Trophoblast cell (in vitro differentiated cells and primary cell): ENCODE data around the gene APOC3.

Source experiments
- DNase-seq, 2 donors: peaks; one replicate each; pipeline ENCODE4 v3.0.0-alpha.2; 2016
- H2AFZ ChIP-seq: 2 replicates; pipeline ENCODE4 v1.6.1; 2013; ENCODE audit warnings: low read length, moderate library complexity, mild to moderate bottlenecking; ENCODE audit not compliant: insufficient read depth, poor library complexity
- H2AK5ac ChIP-seq: 2 replicates; pipeline ENCODE4 v1.6.1; 2013; ENCODE audit warnings: mild to moderate bottlenecking, low read length
- H2BK120ac ChIP-seq: 2 replicates; pipeline ENCODE4 v1.6.1; 2013; ENCODE audit warnings: low read length, mild to moderate bottlenecking, moderate library complexity; ENCODE audit not compliant: insufficient read depth, poor library complexity
- H2BK12ac ChIP-seq: 2 replicates; pipeline ENCODE4 v1.6.1; 2013; ENCODE audit warnings: mild to moderate bottlenecking, low read length, moderate library complexity
- H2BK5ac ChIP-seq: 2 replicates; pipeline ENCODE4 v1.6.1; 2013; ENCODE audit warnings: low read length, low read depth, moderate library complexity, mild to moderate bottlenecking; ENCODE audit not compliant: poor library complexity
- H3K14ac ChIP-seq: 2 replicates; pipeline ENCODE4 v1.6.1; 2013; ENCODE audit warnings: mild to moderate bottlenecking, low read length
- H3K18ac ChIP-seq: 2 replicates; pipeline ENCODE4 v1.6.1; 2013; ENCODE audit warnings: mild to moderate bottlenecking, low read length
- H3K23ac ChIP-seq: 2 replicates; pipeline ENCODE4 v1.6.1; 2013; ENCODE audit warnings: low read length
- H3K27ac ChIP-seq: 2 replicates; pipeline ENCODE4 v1.5.1; 2013; ENCODE audit warnings: low read depth, mild to moderate bottlenecking, inconsistent platforms, low read length, moderate library complexity
- H3K27me3 ChIP-seq: 2 replicates; pipeline ENCODE4 v1.6.1; 2013; ENCODE audit warnings: inconsistent platforms, mild to moderate bottlenecking, low read length, moderate library complexity; ENCODE audit not compliant: insufficient read depth
- H3K36me3 ChIP-seq, 2 experiments: 1 replicate in 1 of 2; 2 replicates in 1 of 2; pipeline ENCODE4 v1.6.1; 2013; ENCODE audit warnings: low read length in 2 of 2, mild to moderate bottlenecking in 2 of 2, moderate library complexity in 1 of 2; ENCODE audit not compliant: insufficient read depth in 2 of 2, control insufficient read depth in 1 of 2
- H3K4ac ChIP-seq: 2 replicates; pipeline ENCODE4 v1.6.1; 2013; ENCODE audit warnings: low read depth, mild to moderate bottlenecking, low read length, moderate library complexity
- H3K4me1 ChIP-seq, 2 experiments: 1 replicate in 1 of 2; 2 replicates in 1 of 2; pipeline ENCODE4 v1.6.1; 2013; ENCODE audit warnings: low read length in 2 of 2, mild to moderate bottlenecking in 2 of 2, moderate library complexity in 1 of 2; ENCODE audit not compliant: insufficient read depth in 2 of 2, control insufficient read depth in 1 of 2
- H3K4me2 ChIP-seq: 2 replicates; pipeline ENCODE4 v1.6.1; 2013; ENCODE audit warnings: inconsistent platforms, mild to moderate bottlenecking, low read length, moderate library complexity
- H3K4me3 ChIP-seq: 2 replicates; pipeline ENCODE4 v1.5.1; 2013; ENCODE audit warnings: mild to moderate bottlenecking, low read depth, low read length, inconsistent platforms
- H3K79me1 ChIP-seq: one replicate; pipeline ENCODE4 v1.6.1; 2013; ENCODE audit warnings: low read length
- H3K79me2 ChIP-seq: 2 replicates; pipeline ENCODE4 v1.6.1; 2013; ENCODE audit warnings: low read length, mild to moderate bottlenecking; ENCODE audit not compliant: control insufficient read depth, insufficient read depth, poor library complexity
- H3K9ac ChIP-seq: 2 replicates; pipeline ENCODE4 v1.6.1; 2013; ENCODE audit warnings: mild to moderate bottlenecking, low read length
- H3K9me3 ChIP-seq: 2 replicates; pipeline ENCODE4 v1.6.1; 2013; ENCODE audit warnings: low read depth, mild to moderate bottlenecking, control low read depth, inconsistent platforms, low read length; ENCODE audit not compliant: insufficient read depth
- H4K12ac ChIP-seq: 2 replicates; pipeline ENCODE4 v1.6.1; 2013; ENCODE audit warnings: low read depth, mild to moderate bottlenecking, low read length, moderate library complexity
- H4K8ac ChIP-seq: 2 replicates; pipeline ENCODE4 v1.6.1; 2013; ENCODE audit warnings: low read depth, mild to moderate bottlenecking, low read length, moderate library complexity
- H4K91ac ChIP-seq: one replicate; pipeline ENCODE4 v1.6.1; 2013; ENCODE audit warnings: low read depth, mild to moderate bottlenecking, low read length, moderate library complexity
- WGBS: extraction: QIAGEN DNeasy Blood & Tissue Kit; methylation state at CpG from one replicate; pipeline ENCODE4 v1.1.7; 2013; ENCODE audit warnings: missing lambda C conversion rate; ENCODE audit not compliant: insufficient read length, insufficient coverage; ENCODE audit errors: extremely low coverage; 5-methylcytosine and 5-hydroxymethylcytosine counted together

Gene APOC3

GRCh38 chr11:116790167-116791001 lies 39.3 kb upstream of the APOC3 start:
- Histone ChIP-seq H3K4me2 (no peak overlapping the region), H2AK5ac (no peak overlapping the region), H3K9me3 (no peaks in the 10 kb centered on the region), H3K36me3 (peaks cover 5 to 9% of the 10 kb centered on the region in 2 experiments), H3K9ac (no peak overlapping the region), H2AFZ (no peak overlapping the region), H4K8ac (no peak overlapping the region), H2BK120ac (no peak overlapping the region), H3K4ac (no peak overlapping the region), H4K91ac (no peak overlapping the region), H4K12ac (no peak overlapping the region), H3K23ac (no peak overlapping the region), H3K18ac (no peak overlapping the region), H3K27ac (no peak overlapping the region), H3K14ac (no peak overlapping the region), H3K4me3 (no peak overlapping the region), H3K4me1 (peaks cover 18 to 27% of the 10 kb centered on the region in 2 experiments), H2BK5ac (no peak overlapping the region), H3K79me1 (peaks cover 7% of the 10 kb centered on the region), H2BK12ac (no peak overlapping the region), H3K79me2 (peaks cover 9% of the 10 kb centered on the region), H3K27me3 (no peaks in the 10 kb centered on the region)
- DNase-seq: no peak
- no CpG with 5 or more reads among the region's 53 CpGs for WGBS

DNA sequence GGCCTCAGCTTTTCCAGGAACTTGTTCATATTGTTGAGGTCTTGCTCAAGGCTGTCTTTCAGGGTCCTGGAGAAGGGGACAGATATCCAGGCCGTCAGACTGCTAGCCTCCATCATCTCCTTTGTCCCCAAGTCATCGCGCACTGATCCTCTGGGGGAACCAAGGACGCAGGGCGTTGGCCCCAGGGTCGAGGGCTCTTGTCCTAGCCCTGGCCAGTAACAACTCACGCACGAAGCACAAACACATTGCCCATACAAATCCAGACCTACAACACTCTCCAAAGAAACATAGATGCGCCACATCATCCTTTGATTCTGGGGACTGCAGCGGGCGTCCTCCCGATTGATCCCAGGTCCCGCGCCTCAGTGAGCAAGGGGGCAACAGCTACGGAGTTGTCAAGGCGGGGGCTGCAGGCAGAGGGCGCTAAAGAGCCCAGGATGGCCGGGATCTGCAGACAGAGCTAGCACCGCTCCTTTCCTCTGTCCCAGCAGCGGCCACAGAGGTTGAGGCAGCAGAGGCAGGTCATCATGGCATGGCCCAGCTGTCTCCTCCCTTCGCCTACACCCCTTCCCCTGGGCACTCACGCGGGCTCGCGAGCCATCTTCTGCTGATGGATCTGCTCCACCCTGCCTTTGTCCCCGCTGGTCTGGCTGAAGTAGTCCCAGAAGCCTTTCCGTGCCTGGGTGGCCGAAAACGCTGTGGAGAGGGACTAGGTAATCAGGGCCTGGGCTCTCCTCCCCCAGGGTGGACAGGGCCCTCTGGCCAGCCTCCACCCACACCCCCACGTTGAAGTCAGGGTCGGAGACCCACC lies 38.5 kb upstream of the APOC3 start:
- DNase-seq: peak; percentile 61 to 81
- Histone ChIP-seq H3K4me2 (no peak overlapping the region), H3K27me3 (no peaks in the 10 kb centered on the region), H3K4me3 (no peak overlapping the region), H2BK5ac (no peak overlapping the region), H3K36me3 (peaks cover 2 to 3% of the 10 kb centered on the region in 2 experiments), H3K9ac (no peak overlapping the region), H3K23ac (no peak overlapping the region), H4K91ac (no peak overlapping the region), H2BK12ac (no peak overlapping the region), H2AFZ (no peak overlapping the region), H3K4me1 (peaks cover 18 to 27% of the 10 kb centered on the region in 2 experiments), H3K18ac (no peak overlapping the region), H3K79me2 (peaks cover 9% of the 10 kb centered on the region), H3K4ac (no peak overlapping the region), H2BK120ac (no peak overlapping the region), H3K9me3 (no peaks in the 10 kb centered on the region), H2AK5ac (no peak overlapping the region), H3K27ac (no peak overlapping the region), H4K8ac (no peak overlapping the region), H3K14ac (no peak overlapping the region), H3K79me1 (peaks cover 7% of the 10 kb centered on the region), H4K12ac (no peak overlapping the region)
- no CpG with 5 or more reads among the region's 31 CpGs for WGBS

DNA sequence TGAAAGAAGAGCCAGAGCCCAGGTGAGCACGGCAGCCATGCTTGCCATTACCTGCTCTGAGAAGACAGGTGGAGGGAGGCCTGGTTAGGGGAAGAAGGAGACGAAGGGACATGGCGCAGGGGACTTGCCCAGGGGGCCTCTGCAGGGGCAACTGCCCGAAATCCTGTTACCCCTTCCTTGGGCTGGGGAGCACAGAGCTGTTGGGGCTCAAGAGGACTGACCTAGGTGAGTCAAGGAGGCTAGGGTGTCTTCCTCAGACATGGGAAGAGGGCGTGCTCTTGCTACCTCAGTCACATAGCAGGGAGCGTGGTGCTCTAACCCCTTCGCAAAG lies 37.9 kb upstream of the APOC3 start, which contains the start of gene APOA5:
TSS of gene APOA5 (minus strand) at position 67 of the 331 bp plus-strand sequence. CDS start at position 48, 19 bp downstream.
- Histone ChIP-seq H2AFZ (no peak within 1 kb of the TSS), H2AK5ac (no peak within 1 kb of the TSS), H3K4me2 (no peak within 1 kb of the TSS), H3K27ac (no peak within 1 kb of the TSS), H4K8ac (no peak within 1 kb of the TSS), H4K91ac (no peak within 1 kb of the TSS), H3K9ac (no peak within 1 kb of the TSS), H2BK5ac (no peak within 1 kb of the TSS), H3K36me3 (no peaks in the 10 kb centered on the region), H3K79me2 (peaks cover 9% of the 10 kb centered on the region), H3K23ac (no peak within 1 kb of the TSS), H2BK120ac (no peak within 1 kb of the TSS), H3K79me1 (peaks cover 7% of the 10 kb centered on the region), H3K14ac (no peak within 1 kb of the TSS), H3K9me3 (no peaks in the 10 kb centered on the region), H3K4ac (no peak within 1 kb of the TSS), H4K12ac (no peak within 1 kb of the TSS), H3K4me1 (peaks cover 18 to 27% of the 10 kb centered on the region in 2 experiments), H2BK12ac (no peak within 1 kb of the TSS), H3K27me3 (no peaks in the 10 kb centered on the region), H3K4me3 (no peak within 1 kb of the TSS), H3K18ac (no peak within 1 kb of the TSS)
- no CpG with 5 or more reads among the region's 7 CpGs for WGBS
- DNase-seq: no peak

DNA sequence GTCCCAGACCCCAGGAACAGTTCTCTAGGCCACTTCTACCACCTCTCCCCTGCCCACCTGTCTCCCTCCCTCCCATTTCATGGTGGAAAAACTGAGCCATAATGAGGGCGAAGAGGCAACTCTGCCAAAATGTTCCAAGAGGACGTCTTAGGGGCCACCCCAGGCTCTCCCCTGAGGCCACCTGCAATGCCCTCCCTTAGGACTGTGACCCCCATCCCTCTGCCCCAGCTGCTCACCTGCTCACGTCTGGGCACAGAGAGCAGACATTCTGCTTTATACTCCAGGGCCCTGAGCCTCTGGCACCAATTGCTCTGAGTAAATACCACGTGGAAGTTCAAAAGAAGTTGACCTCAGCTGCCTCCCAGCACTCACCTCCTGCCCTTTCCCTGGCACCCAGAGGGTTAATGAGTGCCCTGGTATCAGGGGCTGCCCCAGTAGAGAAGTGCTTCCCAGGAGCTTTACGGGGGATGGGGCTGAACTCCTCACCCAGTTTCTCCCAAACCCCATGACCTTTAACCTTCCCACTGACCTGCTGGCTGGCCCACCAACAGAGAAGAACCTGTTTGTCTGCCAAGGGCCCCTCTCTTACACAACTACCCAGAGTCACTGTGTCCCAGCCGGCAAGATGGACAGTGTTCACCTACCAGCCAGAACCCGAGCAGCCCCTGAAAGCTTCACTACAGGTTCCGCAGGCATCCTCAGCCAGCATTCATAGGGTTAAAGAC lies 37.4 kb upstream of the APOC3 start:
- Histone ChIP-seq H3K27me3 (no peaks in the 10 kb centered on the region), H4K8ac (no peak overlapping the region), H3K9ac (no peak overlapping the region), H2AK5ac (no peak overlapping the region), H3K4ac (no peak overlapping the region), H2AFZ (no peak overlapping the region), H2BK120ac (no peak overlapping the region), H3K9me3 (no peaks in the 10 kb centered on the region), H3K79me1 (peaks cover 7% of the 10 kb centered on the region), H3K4me1 (peaks cover 15 to 24% of the 10 kb centered on the region in 2 experiments), H3K14ac (no peak overlapping the region), H3K27ac (no peak overlapping the region), H3K23ac (no peak overlapping the region), H3K4me2 (no peak overlapping the region), H2BK5ac (no peak overlapping the region), H3K36me3 (no peaks in the 10 kb centered on the region), H4K91ac (no peak overlapping the region), H4K12ac (no peak overlapping the region), H3K18ac (no peak overlapping the region), H2BK12ac (no peak overlapping the region), H3K4me3 (no peak overlapping the region), H3K79me2 (peaks cover 8% of the 10 kb centered on the region)
- DNase-seq: no peak
- WGBS: no CpG with 5 or more reads among the region's 8 CpGs
